Epithelial cell of esophagus (primary cell): ENCODE measurements around the gene CENPX.

ENCODE experiments used
- DNase-seq: peaks from one replicate; pipeline ENCODE4 v3.0.0; 2010; ENCODE audit warnings: low read depth
- H3K4me3 ChIP-seq: 2 replicates; pipeline ENCODE4 v1.5.1; 2011; ENCODE audit warnings: mild to moderate bottlenecking, low read length, control low read depth
- CTCF ChIP-seq: IDR thresholded peaks from 2 replicates; pipeline ENCODE4 v1.5.1; 2011; ENCODE audit warnings: low read depth, mild to moderate bottlenecking, low read length, control low read depth, inconsistent platforms; ENCODE audit not compliant: insufficient read depth; ENCODE audit errors: missing control alignments

The CENPX gene

GRCh38 chr17:82028246-82028645 is 5.6 kb upstream of the CENPX start:
- no peak for DNase-seq
- no peak for TF ChIP-seq CTCF
- no peak overlapping the region for H3K4me3 ChIP-seq

DNA sequence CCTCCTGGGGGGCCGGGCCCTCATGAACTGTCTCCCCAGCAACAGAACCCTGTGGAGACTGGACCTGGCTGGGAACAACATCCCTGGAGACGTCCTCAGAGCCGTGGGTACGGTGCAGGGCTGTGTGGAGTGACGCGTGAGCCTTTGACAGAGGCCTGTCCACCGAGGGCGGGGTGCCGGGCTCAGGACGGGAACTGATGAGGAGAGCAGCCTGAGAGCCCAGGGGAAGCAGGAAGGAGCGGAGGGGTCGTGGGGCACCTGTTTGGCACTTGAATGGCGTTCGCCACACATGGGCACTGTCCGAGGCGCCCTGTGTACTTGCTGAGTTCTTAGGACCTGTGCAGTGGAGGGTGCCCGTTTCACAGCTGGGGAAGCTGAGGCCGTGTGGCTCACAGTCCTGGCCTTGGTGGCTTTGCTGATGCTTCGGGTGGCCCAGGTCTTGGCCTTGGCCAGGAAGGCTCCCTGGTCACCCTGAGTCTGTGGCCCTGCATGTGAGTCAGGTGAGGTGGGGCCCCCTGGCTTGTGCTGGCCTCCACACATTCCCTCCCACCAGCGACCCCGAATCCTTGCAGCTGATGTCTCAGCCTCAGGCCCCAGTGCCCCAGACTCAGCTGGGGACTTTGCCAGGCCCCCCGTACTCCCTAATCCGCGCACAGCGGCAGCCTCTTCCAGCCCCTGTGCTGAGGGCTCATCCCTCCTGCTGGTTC is 2.9 kb upstream of the CENPX start:
- H3K4me3 ChIP-seq = no peak overlapping the region
- no peak for TF ChIP-seq CTCF
- DNase-seq = no peak

DNA sequence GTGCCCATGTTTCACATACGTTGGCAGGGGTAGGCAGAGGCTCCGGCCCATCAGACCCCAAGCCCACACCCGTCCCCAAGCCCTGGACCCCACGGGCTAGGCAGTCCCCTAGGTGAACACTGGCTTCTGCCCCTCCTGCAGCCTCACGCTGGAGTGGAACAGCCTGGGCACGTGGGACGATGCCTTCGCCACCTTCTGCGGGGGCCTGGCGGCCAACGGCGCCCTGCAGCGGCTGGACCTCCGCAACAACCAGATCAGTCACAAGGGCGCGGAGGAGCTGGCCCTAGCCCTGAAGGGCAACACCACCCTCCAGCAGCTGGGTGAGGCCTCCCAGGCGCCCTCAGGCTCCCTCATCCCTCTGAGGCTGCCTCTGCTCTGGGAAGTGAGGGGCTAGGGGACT is 2.2 kb upstream of the CENPX start:
- no peak overlapping the region for H3K4me3 ChIP-seq
- no peak for DNase-seq
- TF ChIP-seq CTCF = no peak

GRCh38 chr17:82023447-82024241 is 966 bp upstream of the CENPX start:
- TF ChIP-seq CTCF = no peak
- peak overlapping the region; percentile 64 for H3K4me3 ChIP-seq
- DNase-seq = no peak

GRCh38 chr17:82022981-82023446 is 336 bp upstream of the CENPX start, which contains the start of gene LRRC45:
TSS of gene LRRC45 (plus strand) at chr17:82023305. CDS start at chr17:82023644, 339 bp downstream.
- peak within 1 kb of the TSS; percentile 64 for H3K4me3 ChIP-seq
- TF ChIP-seq CTCF = no peak
- DNase-seq = peak; percentile 100

DNA sequence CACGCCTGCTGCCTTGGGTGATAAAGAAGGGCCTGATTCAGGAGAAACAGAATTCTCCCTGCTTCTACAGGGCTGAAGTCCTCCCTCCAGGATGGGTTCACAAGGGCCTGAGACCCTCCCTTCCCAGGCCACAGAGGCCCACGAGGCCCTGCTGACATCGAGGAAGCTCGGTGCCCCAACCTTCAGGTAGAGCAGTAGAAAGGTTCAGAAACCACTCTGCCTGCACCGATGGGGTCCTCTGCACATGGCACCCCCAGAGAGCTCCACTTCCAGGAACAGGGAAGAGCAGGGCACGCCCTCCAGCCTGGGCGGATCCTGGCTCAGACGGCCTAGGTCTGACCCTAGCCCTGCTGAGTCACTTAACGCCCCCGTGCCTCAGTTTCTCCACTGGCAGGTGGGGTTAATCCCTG is 773 bp downstream of the CENPX start:
- peak overlapping the region; percentile 64 for H3K4me3 ChIP-seq
- DNase-seq = no peak
- no peak for TF ChIP-seq CTCF
